ACHN (cell line): ENCODE data around the gene PIP5KL1.

Experiments used
- DNase-seq: peaks from one replicate; pipeline ENCODE4 v3.0.0-alpha.2; 2015
- in situ Hi-C: cut with HindIII; loops from 2 replicates; pipeline ENCODE4 v1.10.0; 2017; ENCODE audit warnings: low sequenced_read_pairs, low pct_ligation_motif_present, low pct_unique_long_range_greater_than_20kb

The PIP5KL1 gene

DNA sequence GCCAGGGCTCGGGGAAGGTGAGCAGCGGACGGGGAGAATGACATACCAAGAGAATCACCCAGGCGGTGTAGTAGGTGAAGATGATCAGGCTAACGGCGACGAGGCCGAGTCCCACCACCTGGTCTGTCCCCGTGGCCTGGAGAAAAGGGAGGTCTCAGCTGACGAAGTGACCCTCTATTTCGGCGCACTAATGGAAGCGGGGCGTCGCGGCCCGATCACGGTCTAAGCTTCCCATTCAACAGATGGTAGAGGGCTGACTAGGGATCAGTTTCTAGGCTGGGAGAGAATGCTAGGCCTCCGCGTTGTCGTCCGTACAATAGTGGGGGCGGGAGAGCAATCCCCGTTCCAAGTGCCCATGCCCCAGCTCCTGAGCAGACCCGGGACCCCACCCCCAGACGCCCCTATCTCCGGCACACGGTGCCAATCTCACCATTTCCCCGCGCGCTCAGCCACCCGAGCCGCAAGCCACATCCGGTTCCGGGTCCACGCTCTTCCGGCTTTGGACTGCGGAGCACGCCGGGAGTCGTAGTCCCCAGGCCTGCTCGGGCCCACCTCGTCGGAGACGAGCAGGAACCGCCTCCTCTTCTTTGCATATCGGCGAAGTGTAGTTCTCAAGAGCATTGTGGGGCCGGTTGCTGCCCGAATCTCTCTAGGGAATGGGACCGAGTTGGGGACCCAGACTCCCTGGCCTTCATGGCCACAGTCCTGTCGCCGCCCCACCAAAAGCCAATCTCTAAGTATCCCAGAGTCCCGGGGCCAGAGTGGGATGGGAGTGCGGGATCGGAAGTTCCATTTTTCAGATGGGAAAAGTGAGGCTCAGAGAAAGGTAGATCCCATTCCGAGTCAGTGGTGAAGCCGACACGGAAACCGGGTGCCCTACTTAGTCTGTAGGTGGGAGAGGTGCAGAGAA is 7.1 kb upstream of the PIP5KL1 start, which contains the start of gene DPM2:
Gene DPM2, minus strand, starts transcription at position 467 of the 910 bp plus-strand sequence. Its CDS starts 34 bp downstream, at position 433.
- in situ Hi-C loops, result no loop called here
- DNase-seq, result peak; percentile 79

DNA sequence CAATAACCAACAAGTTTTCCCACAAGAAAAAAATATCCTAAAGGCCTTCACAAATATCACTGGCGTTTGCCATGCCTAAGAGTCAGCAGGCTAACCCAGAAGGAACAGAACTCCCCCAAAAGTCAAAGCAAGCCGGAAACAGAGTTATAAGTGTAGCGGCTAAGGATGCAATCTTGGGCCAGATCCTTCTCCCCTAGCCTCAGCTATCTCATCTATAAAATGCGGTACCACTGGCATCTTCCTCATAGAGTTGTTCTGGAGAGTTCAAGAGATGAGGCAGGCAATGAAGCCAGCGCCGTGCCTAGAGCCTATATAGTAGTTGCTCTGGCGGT is 6.4 kb upstream of the PIP5KL1 start:
- no peak for DNase-seq
- in situ Hi-C loops, result no loop called here

DNA sequence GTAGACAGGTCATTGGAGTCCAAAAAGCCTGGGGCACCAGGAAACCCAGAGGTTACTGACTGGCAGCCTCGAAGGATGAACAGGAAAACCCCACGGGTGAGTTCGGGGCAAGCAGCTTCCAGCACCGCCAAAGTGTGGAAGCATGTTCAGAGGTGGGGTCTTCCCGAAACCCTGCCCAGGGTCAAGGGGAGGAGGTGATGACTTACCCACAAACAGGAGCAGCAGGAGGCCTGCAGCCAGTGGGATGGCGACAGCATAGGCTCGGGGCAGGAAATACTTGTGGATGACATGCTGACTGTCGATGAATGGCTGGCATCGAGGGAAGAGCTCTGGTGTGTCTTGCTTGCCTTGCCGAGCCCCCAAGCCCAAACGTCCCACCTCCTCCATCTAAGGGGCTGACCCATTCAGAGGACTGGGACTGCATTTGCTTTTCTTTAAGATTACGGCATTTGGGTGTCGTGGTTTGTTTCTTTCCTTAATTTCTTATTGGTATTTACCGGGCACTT is 5.8 kb upstream of the PIP5KL1 start:
- in situ Hi-C loops, result no loop called here
- no peak for DNase-seq

DNA sequence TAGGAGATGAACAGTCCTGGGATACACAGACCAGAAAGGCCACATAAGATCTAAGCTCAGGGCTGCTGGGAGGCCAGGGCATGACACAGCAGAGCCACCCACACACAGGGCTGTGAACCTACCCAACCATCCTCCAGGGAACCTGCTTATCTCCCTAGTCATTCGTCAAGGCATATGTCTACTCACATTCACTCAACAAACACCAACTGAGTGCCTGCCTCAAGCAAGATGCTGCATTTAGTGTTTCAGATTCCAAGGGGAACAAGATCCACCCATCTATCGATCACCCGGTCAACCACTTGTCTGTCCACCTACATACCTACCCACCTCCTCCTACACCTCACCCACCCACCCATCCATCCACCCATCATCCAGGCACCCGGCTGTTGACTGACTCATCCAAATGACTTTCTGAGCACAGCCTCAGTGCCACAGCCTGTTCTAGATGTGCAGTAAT is 5.2 kb upstream of the PIP5KL1 start:
- DNase-seq, result no peak
- in situ Hi-C loops, result no loop called here

DNA sequence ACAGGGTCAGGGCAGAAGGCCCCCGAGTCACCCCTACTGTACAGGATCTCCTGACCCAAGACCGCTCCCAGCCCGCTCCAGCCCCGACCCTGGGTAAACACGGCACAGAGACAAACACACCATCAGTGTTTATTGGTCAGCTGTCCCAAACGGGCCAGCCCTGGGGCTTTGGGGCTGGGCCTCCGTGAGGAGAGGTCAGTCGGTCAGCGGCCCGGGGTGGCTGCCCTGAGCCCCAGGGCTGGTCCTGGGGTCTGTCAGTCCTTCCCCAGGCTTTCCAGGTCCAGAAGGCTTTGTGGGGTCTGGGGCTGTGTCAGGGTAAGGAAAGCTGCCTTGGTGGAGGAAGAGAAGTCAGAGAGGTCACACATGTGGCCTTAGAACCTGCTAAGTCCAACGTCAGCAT is 4.4 kb upstream of the PIP5KL1 start:
- in situ Hi-C loops, result no loop called here
- DNase-seq, result no peak

DNA sequence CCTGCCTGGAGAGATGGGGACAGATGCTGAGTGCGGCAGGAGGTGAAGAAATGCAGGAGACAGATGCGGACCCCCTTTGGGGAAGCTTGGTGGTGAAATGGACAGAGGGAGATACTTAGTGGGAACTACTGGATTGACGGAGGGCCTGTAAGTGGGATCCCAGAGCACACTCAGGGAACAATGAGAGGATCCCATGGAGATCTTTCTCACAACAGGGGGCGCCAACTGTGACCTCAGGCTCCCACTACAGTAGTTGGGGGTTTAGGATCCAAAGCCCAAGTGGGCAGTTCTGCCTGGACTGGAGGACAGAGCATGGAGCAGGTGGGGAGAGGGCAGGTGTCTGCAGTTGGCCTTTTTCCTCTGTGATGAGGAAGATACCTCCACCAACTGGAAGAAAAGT is 3.7 kb upstream of the PIP5KL1 start:
- in situ Hi-C loops, result no loop called here
- no peak for DNase-seq

DNA sequence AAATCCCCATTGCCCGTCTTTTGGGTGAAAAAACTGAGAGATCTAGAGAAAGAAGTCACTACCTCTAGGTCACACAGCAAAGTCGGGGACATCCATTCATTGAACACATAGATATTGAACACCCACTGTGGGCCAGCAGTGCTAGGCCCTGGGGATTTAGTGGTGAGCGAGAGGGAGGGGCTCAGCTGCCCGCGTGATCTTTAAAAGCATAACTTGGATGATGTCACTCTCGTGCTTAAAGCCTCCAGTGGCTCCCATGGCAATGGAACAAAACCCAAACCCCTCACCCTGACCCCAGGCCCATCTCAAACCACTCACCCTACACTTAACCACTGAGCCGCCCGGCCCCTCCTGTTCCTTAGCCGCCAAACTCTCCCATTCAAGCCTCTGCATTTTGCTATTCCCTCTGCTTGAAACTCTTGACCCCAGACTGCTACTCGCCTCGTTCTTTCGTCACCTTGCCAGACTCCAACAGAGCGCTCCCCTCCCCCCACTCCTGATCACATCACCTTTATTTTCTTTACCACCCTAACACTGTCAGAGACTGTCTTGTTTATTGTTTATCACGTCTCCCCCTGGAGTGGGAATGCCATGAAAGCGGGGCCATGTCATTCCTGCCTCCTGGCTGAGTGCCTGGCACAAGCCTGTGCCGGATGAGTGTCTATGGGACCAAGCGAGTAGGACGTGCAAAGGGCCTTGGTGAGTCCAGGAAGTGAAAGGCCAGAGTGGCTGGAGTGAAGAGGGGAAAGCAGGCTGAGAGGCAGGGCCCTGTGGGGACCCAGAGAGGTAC is 710 bp upstream of the PIP5KL1 start:
- in situ Hi-C loops, result no loop called here
- peak; percentile 62 for DNase-seq

DNA sequence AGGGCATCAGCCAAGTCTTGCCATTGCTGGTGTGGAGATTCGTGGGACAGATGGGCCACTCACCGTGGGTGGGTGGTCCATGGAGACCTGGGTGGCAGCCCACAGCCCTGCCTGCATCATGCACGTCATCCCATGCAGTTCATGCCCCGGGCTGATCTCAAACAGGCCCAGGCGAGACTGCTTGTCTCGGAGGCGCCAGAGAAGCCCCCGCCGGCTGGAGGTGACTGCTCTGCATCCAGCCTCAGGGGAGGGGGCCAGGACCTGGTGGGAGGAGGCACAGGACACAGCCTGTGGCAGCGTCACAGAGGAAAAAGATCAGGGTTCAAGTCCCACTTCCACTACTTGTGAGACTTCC is 975 bp downstream of the PIP5KL1 start:
- in situ Hi-C loops, result no loop called here
- no peak for DNase-seq

DNA sequence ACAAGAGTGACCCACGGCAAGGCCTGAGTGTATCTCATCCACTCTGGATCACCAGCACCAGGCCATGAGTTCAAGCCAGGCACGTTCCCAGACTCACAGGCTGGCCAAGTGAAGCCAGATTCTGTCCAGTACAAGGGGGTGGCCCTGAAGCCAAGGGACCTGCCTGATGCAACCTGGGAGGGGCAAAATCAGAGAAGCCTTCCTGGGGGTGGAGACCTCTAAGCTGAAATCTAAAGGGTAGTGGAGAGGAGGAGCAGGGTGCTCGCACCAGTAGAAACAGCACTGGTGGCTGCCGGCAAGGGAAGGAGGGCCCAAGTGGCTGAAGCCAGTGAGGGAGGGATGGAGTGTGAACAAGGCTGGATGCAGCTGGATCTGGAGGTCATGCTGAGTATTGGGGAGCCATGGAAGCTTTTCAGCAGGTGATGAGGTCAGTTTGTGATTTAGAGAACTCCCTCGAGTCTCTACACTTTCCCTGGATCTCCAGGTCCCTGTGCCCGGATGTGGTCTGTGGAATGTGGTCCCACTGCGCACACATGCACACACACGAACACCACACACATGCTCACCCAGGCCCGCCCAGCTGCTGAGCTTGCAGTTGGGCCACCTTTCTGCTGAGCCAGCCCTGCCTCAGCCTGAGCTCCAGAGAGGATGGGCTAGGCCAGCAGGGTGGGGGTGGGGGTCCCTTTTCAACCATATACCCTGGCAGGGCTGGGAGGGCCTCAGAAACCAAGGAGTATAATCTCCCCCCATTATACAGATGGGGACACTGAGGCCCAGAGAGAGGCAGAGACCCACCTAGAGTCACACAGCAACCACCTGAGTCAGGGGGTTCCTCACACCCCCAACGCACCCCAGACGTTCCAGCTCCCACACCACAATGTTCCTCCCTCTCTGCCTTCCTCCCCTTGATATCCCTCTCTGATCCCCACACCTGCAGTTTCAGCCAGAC is 1.6 kb downstream of the PIP5KL1 start:
- DNase-seq, result no peak
- in situ Hi-C loops, result no loop called here

DNA sequence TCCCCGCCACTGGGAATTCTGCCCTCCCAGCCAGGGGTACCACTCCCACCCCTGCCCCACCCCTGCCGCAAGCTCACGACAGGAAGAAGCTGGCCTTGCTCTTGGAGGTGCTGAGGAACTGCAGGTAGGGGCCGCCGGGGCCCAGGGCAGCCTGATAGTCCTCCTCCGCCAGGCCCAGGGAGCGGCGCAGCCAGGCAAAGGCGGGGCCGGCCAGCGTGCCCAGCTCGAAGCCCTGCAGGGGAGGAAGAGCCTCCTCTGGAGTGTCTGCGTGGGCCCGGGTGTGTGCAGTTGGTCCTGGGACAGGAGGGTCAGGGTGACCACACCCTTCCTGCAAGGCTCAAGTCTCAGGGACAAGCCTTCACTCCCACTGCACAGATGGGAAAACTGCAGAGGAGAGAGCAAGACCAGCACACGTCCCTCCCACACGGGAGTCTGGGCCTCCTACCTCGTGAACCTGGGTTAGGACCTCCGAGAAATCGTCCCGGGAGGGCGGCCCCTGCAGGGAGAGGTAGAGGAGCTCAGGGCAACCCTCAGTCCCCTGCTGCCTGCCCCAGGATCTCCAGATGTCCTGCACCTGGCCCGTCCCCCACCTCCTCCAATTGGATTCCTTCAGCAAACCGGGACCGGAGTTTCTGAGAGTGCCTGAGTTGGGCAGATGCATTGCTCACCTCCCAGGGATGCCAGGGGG is 2.4 kb downstream of the PIP5KL1 start:
- DNase-seq, result no peak
- in situ Hi-C loops, result no loop called here

DNA sequence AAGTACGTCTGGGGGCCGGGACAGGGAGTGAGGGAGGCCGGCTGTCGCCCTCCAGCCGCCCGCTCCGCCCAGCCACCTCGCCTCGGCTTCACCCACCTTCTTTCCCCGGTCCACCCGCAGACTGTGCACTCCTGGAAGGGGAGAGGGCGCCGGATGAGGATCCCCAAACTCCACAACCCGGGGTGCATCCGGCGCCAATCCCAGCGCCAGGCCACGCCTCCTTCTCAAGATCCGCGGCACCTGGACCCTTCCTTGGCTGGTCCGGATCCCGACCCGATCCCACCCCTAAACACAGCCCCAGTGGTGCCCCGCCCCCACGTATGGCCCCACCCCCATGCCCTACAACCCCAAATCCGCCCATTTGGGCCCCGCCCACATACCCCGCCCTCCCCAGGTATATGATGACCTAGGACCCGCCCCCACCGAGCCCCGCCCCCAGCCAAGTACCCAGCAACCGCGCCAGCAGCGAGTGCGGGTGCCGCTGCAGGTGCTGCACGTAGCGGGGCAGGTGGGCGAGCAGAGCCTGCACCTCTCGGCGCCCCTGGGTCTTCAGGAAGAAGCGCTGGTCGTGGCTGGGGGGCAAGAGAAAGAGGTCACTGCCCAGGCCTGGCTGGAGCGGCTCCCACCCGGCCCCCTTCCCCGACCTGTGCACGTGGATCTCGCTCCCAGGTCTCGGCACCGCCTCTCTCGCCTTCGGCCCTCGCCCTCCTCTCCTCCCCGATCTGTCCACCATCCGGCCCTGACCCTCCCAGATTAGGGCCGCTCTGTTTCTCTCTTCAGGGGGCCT is 3.2 kb downstream of the PIP5KL1 start:
- DNase-seq, result no peak
- in situ Hi-C loops, result no loop called here

DNA sequence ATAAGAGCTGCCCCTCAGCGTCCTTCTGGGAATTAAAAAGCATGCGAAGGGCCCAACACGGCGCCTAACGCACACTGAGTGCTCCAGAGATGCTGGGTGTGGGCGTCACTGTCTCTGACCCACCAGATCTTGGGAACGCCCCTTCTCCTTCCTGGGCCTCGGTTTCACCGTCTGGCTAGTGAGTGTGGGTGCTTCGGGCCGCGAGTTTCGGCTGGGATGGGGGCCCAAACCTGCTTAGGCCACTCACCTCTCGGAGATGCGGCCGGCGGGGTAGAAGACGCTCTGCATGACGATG is 3.7 kb downstream of the PIP5KL1 start:
- in situ Hi-C loops, result no loop called here
- no peak for DNase-seq

DNA sequence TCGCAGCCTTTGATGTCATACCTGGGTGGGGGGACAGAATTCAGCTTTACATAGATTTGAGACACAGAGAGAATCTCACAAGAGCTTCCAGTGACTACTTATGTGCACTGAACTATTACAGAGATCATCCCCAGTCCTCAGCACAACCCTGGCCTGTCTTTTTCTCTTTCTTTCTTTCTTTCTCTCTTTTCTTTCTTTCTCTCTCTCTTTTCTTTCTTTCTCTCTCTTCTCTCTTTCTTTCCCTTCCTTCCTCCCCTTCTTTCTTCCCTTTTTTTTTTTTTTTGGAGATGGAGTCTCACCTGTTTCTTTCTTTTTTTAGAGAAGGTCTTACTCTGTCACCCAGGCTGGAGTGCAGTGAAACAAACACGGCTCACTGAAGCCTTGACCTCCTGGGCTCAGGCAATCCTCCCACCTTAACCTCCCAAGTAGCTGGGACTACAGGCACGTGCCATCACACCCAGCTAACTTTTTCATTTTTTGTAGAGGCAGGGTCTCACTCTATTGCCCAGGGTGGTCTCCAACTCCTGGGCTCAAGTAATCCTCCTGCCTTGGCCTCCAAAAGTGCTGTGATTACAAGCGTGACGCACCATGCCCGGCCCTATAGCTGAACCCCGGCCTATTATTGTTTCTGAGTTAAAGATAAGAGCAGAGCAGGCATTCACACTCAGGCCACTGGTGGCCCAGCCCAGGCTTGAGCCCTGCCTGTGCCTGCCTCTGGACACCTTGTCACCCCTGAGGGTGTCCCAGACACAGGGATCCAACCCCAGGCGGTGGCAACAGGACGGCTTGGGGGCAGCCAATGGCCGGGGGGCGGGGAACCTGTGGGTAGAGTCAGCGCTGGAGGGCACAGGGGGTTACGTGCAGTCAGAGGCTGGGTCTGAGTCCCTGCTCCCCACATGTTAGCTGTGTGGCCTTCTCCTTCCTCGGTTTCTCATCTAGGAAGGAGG is 4.3 kb downstream of the PIP5KL1 start:
- in situ Hi-C loops, result no loop called here
- no peak for DNase-seq

DNA sequence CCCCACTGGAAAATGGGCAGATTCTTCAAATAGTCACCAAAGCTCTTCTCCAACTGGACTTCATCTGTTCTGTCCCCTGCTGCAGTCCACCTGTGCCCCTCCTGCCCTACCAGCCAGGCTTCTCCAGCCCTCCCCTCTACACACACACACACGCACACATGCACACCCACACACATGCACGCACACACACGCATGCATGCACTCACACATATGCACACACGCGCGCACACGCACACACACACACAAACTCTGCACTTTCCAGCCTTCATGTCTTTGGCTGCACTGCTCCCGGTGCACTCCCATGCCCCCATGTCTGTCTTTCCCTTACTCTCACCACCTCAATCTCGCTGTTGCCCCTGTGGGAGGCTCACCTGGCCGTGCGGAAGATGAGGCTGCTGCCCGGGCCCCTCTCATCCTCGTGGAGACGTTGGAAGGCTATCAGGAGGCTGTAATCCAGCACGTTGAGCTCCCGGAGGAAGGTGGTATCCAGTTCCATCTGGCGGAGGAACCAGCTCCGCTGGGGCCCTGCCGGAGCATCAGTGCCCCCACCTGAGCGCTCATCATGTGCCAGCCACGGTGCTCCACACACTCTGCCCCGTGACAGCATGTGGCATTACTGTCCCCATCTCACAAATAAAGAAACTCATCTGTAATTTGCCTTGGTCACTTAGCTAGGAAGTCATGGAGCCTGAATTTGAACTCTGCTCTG is 5.7 kb downstream of the PIP5KL1 start:
- in situ Hi-C loops, result no loop called here
- no peak for DNase-seq

DNA sequence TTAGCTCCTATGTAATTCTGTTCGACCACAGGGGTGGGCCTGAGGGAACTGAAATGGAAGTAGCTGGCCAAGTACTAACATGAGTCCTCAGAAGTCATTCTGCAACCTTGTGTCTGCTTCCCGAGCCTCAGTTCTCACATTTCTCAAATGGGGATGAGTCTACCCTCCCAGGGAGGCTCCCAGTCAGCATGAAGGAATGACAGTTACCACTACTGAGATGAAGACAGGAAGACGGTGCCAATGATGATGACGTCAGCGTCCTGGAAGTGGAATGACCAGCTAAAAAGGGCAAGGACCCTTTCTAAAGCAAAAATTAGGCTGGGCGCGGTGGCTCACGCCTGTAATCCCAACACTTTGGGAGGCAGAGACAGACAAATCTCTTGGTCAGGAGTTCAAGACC is 6.8 kb downstream of the PIP5KL1 start:
- DNase-seq, result peak; percentile 65
- in situ Hi-C loops, result no loop called here

DNA sequence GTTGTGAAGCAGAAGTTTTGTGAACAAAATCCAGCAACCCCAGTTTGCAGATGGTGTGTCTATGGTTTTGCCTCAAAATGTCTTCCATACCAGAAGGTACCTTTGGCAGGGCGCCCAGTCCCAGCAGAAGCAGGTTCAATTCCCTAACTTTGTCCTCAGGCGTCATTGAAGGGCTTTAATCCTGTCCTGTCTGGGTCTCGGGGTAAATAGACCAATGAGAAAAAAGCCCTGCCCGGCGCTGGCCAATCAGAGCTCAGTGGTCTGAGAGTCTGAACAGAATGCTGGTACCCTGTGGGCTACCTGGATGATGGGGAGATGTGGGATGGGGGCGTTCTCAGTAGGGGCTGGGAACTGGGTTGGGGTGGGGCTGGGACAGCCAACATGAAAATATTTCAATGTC is 7.5 kb downstream of the PIP5KL1 start:
- DNase-seq, result no peak
- in situ Hi-C loops, result no loop called here
